Middle frontal gyrus (tissue), 1 donor: ENCODE measurements around the gene PNMT.
"Not testable (repeated sequence)": the region's sequence is repeated elsewhere in the genome, so short reads cannot be mapped to it uniquely, and the experiment has no call there.

Experiments used
- DNase-seq: peaks from one replicate; pipeline ENCODE4 v3.0.0-alpha.2; 2015; ENCODE audit warnings: low spot score; ENCODE audit errors: extremely low spot score

PNMT gene

DNA sequence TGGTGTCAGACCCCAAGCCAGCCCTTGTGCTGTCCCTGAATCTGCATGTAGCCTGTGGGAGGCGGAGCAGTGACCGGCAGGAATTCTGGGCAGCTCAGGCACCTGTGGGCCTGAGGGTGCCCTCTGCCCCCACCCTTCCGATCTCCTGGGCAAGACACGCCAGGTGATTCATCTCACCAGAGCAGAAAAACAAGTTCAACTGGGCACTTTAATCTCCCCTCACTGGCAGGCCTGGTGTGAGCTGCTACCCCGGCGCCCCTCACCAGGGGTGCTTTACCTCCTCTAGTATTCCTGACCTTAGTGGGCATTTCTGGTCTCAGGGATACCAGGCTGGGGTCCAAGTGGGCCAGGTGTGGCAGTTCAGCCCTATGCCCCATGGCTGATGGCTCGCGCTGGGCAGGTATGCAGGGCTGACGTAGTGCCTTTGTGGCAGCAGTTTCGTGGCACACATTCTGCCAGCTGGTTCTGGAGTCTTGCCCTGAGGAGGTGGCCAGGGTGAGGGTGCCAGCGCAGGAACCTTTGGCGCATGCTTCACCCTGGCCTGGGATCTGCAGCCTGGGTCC, 37.6 kb downstream of the PNMT start:
- DNase-seq: no peak

DNA sequence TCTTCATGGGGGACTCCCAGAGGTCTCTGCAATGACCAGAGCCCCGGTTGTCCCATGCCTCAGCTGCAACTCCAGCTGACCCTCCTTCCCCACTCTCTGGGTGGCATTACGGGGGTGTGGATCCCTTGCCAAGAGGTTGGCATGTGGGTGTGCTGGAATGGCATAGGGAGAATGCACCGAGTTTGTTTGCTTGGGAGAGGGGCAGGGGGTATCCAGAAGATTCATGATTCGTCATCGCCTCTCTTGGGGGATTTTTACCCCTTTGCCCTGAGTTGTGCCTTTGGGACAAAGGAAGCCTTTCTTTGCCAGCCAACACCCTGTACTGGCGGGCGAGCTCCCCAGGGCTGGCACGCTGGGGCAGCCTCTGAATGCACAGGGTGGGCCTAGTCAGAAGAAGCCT, 38.1 kb downstream of the PNMT start:
- DNase-seq: no peak

DNA sequence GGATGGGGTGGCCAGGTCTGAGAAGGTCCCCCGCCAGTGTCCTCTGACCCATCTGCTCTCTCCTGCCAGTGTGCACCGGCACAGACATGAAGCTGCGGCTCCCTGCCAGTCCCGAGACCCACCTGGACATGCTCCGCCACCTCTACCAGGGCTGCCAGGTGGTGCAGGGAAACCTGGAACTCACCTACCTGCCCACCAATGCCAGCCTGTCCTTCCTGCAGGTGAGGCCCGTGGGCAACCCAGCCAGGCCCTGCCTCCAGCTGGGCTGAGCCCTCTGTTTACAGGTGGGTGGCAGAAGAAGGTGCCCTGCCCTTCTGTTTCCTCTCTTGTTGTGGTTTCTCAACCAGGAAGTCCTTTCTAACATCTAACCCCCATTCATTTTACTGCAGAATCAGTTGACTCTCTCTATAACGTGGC, 38.7 kb downstream of the PNMT start:
- DNase-seq: no peak

DNA sequence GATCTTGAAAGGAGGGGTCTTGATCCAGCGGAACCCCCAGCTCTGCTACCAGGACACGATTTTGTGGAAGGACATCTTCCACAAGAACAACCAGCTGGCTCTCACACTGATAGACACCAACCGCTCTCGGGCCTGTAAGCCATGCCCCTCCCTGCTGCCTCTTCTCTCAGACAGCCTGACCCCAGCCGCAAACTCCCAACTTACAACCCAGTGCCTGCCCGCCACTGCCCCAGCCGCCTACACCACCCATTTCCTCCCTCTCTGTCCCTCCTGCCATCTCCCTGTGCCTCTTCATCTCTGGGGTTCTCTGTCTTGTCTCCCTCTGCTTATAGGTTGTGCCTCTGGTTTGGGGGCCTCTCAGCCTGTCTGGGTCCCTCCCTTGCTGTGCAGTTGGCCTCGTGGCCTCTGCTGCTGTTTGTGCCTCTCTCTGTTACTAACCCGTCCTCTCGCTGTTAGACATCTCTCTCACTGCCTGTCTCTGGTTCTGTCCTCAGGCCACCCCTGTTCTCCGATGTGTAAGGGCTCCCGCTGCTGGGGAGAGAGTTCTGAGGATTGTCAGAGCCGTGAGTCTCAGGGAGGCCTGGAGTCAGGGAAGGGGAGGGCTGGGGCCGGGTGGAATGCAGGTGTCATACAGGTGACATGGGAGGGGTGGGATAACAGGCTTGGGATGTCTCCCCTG, 41.2 kb downstream of the PNMT start:
- DNase-seq: no peak

DNA sequence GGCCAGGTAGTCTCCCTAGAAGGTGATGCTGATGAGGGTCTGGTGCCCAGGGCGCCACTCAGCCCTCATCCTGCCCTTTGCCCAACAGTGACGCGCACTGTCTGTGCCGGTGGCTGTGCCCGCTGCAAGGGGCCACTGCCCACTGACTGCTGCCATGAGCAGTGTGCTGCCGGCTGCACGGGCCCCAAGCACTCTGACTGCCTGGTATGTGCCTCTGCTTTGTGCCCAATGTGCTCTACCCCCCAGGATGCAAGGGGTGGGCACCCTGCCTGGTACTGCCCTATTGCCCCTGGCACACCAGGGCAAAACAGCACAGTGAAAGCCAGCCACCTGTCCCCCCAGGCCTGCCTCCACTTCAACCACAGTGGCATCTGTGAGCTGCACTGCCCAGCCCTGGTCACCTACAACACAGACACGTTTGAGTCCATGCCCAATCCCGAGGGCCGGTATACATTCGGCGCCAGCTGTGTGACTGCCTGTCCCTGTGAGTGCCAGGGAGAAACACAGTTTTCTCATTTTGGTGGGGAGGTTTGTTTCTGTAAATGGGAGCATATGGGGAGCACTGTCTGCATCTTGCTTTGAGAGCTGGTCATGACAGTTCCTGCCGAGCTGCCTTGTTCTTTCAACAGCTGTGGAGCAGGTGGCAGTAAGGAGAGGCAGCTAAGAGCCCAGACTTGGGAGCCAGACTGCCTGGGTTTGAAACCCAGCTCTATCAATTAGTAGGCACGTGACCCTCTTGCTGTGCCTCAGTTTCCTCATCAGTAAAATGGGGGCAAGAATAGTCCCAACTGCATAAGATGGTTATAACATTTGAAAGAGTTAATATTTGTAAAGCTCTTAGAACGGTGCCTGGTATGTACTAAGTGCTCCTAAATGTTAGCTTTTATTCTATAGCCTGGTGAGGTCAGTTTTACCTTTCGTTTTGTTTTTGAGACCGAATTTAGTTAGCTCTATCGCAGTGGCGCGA, 42.0 kb downstream of the PNMT start:
- no peak for DNase-seq

DNA sequence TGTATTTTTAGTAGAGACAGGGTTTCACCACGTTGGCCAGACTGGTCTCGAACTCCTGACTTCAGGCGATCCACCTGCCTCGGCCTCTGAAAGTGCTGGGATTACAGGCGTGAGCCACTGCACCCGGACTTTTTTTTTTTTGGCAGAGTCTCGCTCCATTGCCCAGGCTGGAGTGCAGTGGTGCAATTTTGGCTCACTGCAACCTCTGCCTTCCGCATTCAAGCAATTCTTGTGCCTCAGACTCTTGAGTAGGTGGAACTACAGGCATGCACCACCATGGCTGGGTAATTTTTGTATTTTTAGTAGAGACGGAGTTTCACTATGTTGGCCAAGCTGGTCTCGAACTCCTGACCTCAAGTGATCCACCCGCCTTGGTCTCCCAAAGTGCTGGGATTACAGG, 42.8 kb downstream of the PNMT start:
- DNase-seq: not testable (repeated sequence)

DNA sequence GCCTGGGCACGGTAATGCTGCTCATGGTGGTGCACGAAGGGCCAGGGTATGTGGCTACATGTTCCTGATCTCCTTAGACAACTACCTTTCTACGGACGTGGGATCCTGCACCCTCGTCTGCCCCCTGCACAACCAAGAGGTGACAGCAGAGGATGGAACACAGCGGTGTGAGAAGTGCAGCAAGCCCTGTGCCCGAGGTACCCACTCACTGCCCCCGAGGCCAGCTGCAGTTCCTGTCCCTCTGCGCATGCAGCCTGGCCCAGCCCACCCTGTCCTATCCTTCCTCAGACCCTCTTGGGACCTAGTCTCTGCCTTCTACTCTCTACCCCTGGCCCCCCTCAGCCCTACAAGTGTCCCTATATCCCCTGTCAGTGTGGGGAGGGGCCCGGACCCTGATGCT, 43.6 kb downstream of the PNMT start:
- no peak for DNase-seq

DNA sequence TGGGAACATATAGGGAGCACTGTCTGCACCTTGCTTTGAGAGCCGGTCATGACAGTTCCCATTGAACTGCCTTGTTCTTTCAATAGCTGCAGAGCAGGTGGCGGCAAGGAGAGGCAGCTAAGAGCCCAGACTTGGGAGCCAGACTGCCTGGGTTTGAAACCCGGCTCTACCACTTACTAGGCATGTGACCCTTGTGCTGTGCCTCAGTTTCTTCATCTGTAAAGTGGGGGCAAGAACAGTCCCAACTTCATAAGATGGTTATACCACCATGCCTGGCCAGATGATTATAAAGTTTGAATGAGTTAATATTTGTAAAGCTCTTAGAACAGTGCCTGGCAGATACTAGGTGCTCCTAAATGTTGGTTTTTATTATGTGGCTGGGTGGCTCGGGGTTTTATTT, 46.0 kb downstream of the PNMT start:
- DNase-seq: no peak

DNA sequence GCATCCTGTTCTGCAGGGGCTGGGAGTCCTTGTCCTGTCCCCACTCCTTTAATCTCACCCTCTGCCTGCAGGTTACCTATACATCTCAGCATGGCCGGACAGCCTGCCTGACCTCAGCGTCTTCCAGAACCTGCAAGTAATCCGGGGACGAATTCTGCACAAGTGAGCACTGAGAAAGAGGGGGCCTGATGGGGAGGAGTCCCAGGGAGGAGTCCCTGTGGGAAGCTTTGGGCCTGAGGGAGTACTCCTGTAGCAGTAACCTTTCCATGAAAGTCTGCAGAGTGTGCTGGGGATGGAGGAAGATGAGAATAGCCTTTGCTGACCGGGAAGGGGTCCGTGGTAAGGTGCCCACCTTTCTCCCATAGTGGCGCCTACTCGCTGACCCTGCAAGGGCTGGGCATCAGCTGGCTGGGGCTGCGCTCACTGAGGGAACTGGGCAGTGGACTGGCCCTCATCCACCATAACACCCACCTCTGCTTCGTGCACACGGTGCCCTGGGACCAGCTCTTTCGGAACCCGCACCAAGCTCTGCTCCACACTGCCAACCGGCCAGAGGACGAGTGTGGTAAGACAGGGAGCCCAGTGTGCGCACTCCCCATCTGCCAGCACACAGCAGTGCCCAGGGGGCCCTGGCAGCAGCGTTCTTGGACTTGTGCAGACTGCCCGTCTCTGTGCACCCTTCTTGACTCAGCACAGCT, 47.3 kb downstream of the PNMT start:
- DNase-seq: no peak

DNA sequence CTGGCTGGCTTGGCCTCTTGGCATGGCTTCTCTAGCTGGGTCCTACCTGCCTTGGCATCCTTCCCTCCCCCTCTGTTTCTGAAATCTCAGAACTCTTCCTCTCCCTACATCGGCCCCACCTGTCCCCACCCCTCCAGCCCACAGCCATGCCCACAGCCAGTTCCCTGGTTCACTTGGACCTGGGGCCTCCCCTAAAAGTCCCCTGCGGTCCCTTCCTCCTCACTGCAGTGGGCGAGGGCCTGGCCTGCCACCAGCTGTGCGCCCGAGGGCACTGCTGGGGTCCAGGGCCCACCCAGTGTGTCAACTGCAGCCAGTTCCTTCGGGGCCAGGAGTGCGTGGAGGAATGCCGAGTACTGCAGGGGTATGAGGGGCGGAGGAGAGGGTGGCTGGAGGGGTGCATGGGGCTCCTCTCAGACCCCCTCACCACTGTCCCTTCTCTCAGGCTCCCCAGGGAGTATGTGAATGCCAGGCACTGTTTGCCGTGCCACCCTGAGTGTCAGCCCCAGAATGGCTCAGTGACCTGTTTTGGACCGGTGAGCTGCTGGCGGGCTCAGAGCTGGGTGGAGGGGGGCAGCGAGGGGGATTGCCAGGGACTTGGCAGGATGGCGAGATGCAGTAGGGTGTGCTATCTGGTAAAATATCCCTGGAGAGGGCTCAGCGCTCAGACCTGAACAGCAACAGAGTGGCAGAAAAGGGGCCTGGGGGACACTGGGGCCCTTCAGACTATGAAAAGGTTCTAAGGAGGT, 48.0 kb downstream of the PNMT start:
- no peak for DNase-seq

DNA sequence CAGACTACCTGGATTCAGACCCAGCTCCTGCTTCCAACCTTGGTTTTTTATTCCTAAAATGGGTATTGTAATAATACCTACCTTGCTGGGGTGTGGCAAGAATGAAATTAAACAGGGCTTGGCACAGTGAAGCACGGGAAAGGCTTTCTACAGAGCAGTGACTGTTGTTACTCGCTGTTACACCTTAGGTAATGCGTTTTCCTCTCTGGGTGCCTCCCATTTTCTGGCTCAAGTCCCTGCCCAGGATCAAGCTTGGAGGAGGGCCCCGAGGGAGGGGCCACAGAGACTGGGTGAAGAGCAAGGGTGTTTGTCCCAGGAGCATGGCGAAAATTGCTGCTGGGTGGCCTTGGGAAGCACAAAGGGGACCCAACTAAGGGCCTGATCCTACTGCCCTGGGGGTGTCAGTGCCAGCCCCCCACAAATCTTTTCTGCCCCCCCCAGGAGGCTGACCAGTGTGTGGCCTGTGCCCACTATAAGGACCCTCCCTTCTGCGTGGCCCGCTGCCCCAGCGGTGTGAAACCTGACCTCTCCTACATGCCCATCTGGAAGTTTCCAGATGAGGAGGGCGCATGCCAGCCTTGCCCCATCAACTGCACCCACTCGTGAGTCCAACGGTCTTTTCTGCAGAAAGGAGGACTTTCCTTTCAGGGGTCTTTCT, 48.8 kb downstream of the PNMT start:
- DNase-seq: no peak

DNA sequence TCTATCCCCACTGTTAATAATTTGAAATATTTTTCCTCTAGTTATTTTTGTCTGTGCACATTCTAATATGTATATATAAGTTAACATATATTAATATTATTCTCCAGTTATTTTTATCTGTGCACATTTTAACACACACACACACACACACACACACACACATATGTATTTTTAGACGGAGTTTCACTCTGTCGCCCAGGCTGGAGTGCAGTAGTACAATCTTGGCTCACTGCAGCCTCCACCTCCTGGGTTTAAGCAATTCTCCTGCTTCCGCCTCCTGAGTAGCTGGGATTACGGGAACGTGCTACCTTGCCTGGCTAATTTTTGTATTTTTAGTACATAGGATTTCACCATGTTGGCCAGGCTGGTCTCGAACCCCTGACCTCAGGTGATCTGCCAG, 49.4 kb downstream of the PNMT start:
- no peak for DNase-seq

DNA sequence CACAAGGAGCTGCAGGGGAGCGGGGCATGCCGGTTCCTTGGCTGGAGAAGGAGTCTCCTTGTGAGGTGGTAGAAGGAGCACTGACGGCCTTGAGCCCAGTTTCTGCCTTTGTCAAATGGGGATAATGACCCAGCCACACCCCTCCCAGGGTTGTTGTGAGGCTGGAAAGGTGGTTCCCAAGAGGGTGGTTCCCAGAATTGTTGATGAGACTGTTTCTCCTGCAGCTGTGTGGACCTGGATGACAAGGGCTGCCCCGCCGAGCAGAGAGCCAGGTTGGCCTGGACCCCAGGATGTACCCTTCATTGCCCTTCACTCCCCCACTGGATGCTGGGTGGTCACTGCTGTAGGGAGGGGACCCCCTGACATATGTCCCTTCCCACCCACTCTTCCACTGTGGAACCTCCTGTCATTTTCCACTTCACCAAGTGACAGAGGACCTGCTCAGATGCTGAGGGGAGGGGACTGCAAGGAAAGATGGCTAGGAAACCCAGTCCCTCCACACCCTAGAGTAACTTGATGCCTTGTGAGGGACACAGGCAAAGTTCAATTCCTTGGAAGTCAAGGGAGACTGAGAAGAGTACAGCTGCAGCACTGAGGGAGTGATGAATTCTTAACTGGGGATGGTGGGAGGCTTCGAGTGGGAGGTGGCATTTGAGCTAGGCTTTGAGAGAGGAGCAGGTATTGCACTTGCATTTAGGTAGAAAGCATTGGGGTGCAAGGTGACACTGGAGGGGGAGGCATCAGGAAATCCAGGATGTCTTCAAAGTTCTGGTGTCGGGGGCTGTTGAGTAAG, 51.5 kb downstream of the PNMT start:
- DNase-seq: no peak
